Spleen (tissue), 11 donors: ENCODE data around the gene MRPL3. TPM values are rescaled to one million over a fixed set of nuclear protein-coding genes. Genes with fewer than 3 reads are reported as not detected.

Source experiments
- DNase-seq: peaks from one replicate; pipeline ENCODE4 v3.0.0-alpha.2; 2020
- H3K27ac ChIP-seq, 8 donors: fragments of 200-600 bp; sonication (generic) in 7 of 8; 1 replicate in 4 of 8; 2 replicates in 4 of 8; pipeline versions ENCODE4 v1.5.0 to v1.8.0; 2016 to 2021; ENCODE audit warnings: inconsistent platforms in 4 of 8, mild to moderate bottlenecking in 4 of 8, moderate library complexity in 1 of 8
- H3K27me3 ChIP-seq, 7 donors: fragments of 200-600 bp; sonication (generic) in 6 of 7; replicated peaks in 1 of 7; 1 replicate in 4 of 7; 2 replicates in 3 of 7; pipeline versions ENCODE4 v1.5.0 to v1.8.0; 2016 to 2021; ENCODE audit warnings: inconsistent platforms in 3 of 7, mild to moderate bottlenecking in 1 of 7
- H3K36me3 ChIP-seq, 6 donors: fragments of 200-600 bp; sonication (generic) in 5 of 6; 1 replicate in 4 of 6; 2 replicates in 2 of 6; pipeline versions ENCODE4 v1.5.0 to v1.8.0; 2016 to 2021; ENCODE audit warnings: inconsistent platforms in 2 of 6
- H3K4me1 ChIP-seq, 6 donors: fragments of 200-600 bp; sonication (generic) in 5 of 6; 1 replicate in 3 of 6; 2 replicates in 3 of 6; pipeline versions ENCODE4 v1.5.0 to v1.8.0; 2016 to 2021; ENCODE audit warnings: inconsistent platforms in 3 of 6
- H3K4me3 ChIP-seq, 8 donors: fragments of 200-600 bp; sonication (generic) in 7 of 8; 1 replicate in 4 of 8; 2 replicates in 4 of 8; pipeline versions ENCODE4 v1.5.0 to v1.8.0; 2016 to 2021; ENCODE audit warnings: inconsistent platforms in 4 of 8, mild to moderate bottlenecking in 4 of 8, moderate library complexity in 2 of 8
- H3K9me3 ChIP-seq, 8 donors: fragments of 200-600 bp; sonication (generic) in 7 of 8; 1 replicate in 4 of 8; 2 replicates in 4 of 8; pipeline versions ENCODE4 v1.5.0 to v1.8.0; 2016 to 2021; ENCODE audit warnings: inconsistent platforms in 4 of 8
- POLR2A ChIP-seq, 3 donors: fragments of 450-650 bp; IDR thresholded peaks; one replicate each; pipeline ENCODE4 v1.5.1; 2017; ENCODE audit warnings: antibody characterized with exemption in 3 of 3, mild to moderate bottlenecking in 1 of 3
- POLR2AphosphoS5 ChIP-seq, 3 donors: sonication (generic); formaldehyde crosslinking; IDR thresholded peaks; one replicate each; pipeline ENCODE4 v1.5.1; 2017; ENCODE audit warnings: antibody characterized with exemption in 3 of 3
- WGBS, 5 donors: extraction: QIAGEN DNeasy Blood & Tissue Kit in 3 of 5; methylation state at CpG; one replicate each; pipeline versions ENCODE4 v1.1.5 to v1.1.7; 2013 to 2018; 5-methylcytosine and 5-hydroxymethylcytosine counted together
- intact Hi-C: fragments of 100-400 bp; cut with DNase I; formaldehyde crosslinking; loops from one replicate; pipeline ENCODE4 v1.15.0; 2023; ENCODE audit warnings: low total_unique reads
- polyA plus RNA-seq, 3 donors: library from polyadenylated mRNA; stranded (reverse); fragments of 200-250 nt; gene quantifications; one replicate each; pipeline ENCODE4 v1.2.1, GENCODE V29; 2013
- total RNA-seq, 7 donors: library from RNA; depleted of rRNA in 3 of 7; stranded (reverse); fragments of >200 nt in 3 of 7; fragmentation: NEBNext Ultra II Directional in 4 of 7; extraction: Animal tissue kit (Norgen Biotek cat#: 25700) in 4 of 7; gene quantifications; one replicate each; pipeline versions ENCODE4 v1.1.0 to v1.2.1, GENCODE V29; 2016 to 2021
- TF ChIP-seq, protein P1 (sequence below), 11 experiments: fragments of 200-600 bp in 7 of 11; fragments of 450-650 bp in 4 of 11; sonication (generic) in 4 of 11; IDR thresholded peaks in 8 of 11; conservative IDR thresholded peaks in 3 of 11; 1 replicate in 7 of 11; 2 replicates in 4 of 11; pipeline versions ENCODE4 v1.4.0 to v1.8.0; 2016 to 2021; ENCODE audit warnings: antibody characterized with exemption in 11 of 11, inconsistent platforms in 4 of 11, mild to moderate bottlenecking in 1 of 11
- donor health status: healthy with polysubstance abuse.
- donor health status: DM: no; HTN: no; CAD: no; lungs with moderate emphysema.
- donor health status: DM: no; HTN: no; CAD: no.
- donor health status: Bipolar disorder and iron deficiency.
- donor health status: healthy.
- donor health status: DM: no; HTN: no; CAD: no.
- donor health status: DM: yes; HTN: yes; CAD: no.

The MRPL3 gene
- total and polyA plus RNA-seq, 10 donors = 39.9 to 66.9 (median 52.6) TPM

GRCh38 chr3:131538968-131539367 is 36.2 kb upstream of the MRPL3 start:
- DNase-seq = no peak
- WGBS, 5 donors = 91 to 100% (median 95%) methylated on average over 1 of the region's 1 CpG

DNA sequence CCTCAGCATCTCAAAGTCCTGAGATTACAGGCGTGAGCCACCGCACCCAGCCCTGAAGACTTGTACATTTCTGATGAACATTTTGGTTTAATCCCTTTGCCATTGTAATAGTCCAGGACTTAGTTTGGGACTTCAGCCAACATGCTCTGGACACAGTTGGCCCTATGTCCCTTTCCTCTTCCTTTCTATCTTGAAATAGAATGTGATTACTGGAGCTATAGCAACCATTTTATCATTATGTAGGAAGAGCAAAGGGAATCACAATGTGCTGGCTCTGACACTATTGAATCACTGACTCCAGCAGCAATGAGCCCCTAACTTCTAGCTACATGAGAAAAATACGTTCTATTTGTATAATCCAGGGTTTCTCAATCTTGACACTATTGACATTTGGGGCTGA is 34.8 kb upstream of the MRPL3 start:
- no peak for DNase-seq
- no peaks in the 10 kb centered on the region for H3K4me1 ChIP-seq
- H3K36me3 ChIP-seq = no peaks in the 10 kb centered on the region
- intact Hi-C loops = no loop called here
- peaks cover 0 to 10% (median 0%) of the 10 kb centered on the region in 7 donors for H3K27me3 ChIP-seq
- WGBS, 5 donors = 83 to 91% (median 86%) methylated on average over 3 of the region's 3 CpGs
- H3K4me3 ChIP-seq = no peak overlapping the region
- TF ChIP-seq POLR2A (IDR thresholded peaks at IDR 0.05) (no peak), POLR2AphosphoS5 (IDR thresholded peaks at IDR 0.05) (no peak)
- TF ChIP-seq, protein P1, sequence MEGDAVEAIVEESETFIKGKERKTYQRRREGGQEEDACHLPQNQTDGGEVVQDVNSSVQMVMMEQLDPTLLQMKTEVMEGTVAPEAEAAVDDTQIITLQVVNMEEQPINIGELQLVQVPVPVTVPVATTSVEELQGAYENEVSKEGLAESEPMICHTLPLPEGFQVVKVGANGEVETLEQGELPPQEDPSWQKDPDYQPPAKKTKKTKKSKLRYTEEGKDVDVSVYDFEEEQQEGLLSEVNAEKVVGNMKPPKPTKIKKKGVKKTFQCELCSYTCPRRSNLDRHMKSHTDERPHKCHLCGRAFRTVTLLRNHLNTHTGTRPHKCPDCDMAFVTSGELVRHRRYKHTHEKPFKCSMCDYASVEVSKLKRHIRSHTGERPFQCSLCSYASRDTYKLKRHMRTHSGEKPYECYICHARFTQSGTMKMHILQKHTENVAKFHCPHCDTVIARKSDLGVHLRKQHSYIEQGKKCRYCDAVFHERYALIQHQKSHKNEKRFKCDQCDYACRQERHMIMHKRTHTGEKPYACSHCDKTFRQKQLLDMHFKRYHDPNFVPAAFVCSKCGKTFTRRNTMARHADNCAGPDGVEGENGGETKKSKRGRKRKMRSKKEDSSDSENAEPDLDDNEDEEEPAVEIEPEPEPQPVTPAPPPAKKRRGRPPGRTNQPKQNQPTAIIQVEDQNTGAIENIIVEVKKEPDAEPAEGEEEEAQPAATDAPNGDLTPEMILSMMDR (IDR thresholded peaks at IDR 0.05 in 8 of 11, conservative IDR thresholded peaks at IDR 0.05 in 3 of 11) = no peak
- H3K27ac ChIP-seq = no peak overlapping the region
- H3K9me3 ChIP-seq = peaks cover 0 to 4% (median 0%) of the 10 kb centered on the region in 8 donors

More at GRCh38 chr3:131538968-131539367, 36.2 kb upstream of the MRPL3 start:
- intact Hi-C loops = no loop called here
- Histone ChIP-seq H3K4me3 (no peak overlapping the region), H3K27ac (no peak overlapping the region), H3K4me1 (no peaks in the 10 kb centered on the region), H3K36me3 (no peaks in the 10 kb centered on the region), H3K27me3 (peaks cover 0 to 10% (median 0%) of the 10 kb centered on the region in 7 donors), H3K9me3 (peaks cover 0 to 4% (median 0%) of the 10 kb centered on the region in 8 donors)
- TF ChIP-seq POLR2A (IDR thresholded peaks at IDR 0.05) (no peak), POLR2AphosphoS5 (IDR thresholded peaks at IDR 0.05) (no peak)
- TF ChIP-seq, protein P1 (IDR thresholded peaks at IDR 0.05 in 8 of 11, conservative IDR thresholded peaks at IDR 0.05 in 3 of 11) = no peak

DNA sequence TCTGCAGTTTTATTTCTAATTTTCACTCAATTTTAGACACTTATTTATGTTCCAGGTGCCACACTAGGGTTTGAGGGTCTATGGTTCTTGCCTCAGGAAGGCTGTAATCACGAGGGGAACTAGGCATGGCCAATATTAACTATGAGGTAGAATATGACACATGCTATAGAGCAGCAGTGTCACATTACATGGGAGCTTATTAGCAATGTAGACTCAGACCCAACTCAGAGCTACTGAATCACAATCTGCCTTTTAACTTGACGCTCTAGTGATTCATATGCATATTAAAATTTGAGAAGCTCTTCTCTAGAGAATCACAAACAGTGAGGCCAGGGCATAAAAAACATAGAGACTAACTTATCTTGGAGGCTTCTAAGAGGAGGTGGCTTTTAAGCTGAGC is 32.8 kb upstream of the MRPL3 start:
- intact Hi-C loops = no loop called here
- WGBS, 5 donors = 62 to 80% (median 70%) methylated on average over 2 of the region's 2 CpGs
- Histone ChIP-seq H3K27me3 (peaks cover 0 to 21% (median 0%) of the 10 kb centered on the region in 7 donors), H3K27ac (no peak overlapping the region), H3K36me3 (no peaks in the 10 kb centered on the region), H3K9me3 (peaks cover 0 to 6% (median 0%) of the 10 kb centered on the region in 8 donors), H3K4me1 (no peaks in the 10 kb centered on the region), H3K4me3 (no peak overlapping the region)
- TF ChIP-seq POLR2AphosphoS5 (IDR thresholded peaks at IDR 0.05) = no peak
- no peak for TF ChIP-seq POLR2A (IDR thresholded peaks at IDR 0.05)
- TF ChIP-seq, protein P1 (IDR thresholded peaks at IDR 0.05 in 8 of 11, conservative IDR thresholded peaks at IDR 0.05 in 3 of 11) = no peak
- no peak for DNase-seq

- intact Hi-C loops = no loop called here
- no peak overlapping the region for H3K4me3 ChIP-seq
- WGBS, 5 donors = 83 to 93% (median 88%) methylated on average over 3 of the region's 3 CpGs
- H3K4me1 ChIP-seq = no peaks in the 10 kb centered on the region
- no peaks in the 10 kb centered on the region for H3K36me3 ChIP-seq
- DNase-seq = no peak
- H3K27ac ChIP-seq = no peak overlapping the region
- H3K27me3 ChIP-seq = peaks cover 0 to 21% (median 0%) of the 10 kb centered on the region in 7 donors
- peaks cover 0 to 6% (median 0%) of the 10 kb centered on the region in 8 donors for H3K9me3 ChIP-seq
- TF ChIP-seq, protein P1 (IDR thresholded peaks at IDR 0.05 in 8 of 11, conservative IDR thresholded peaks at IDR 0.05 in 3 of 11) = no peak
- no peak for TF ChIP-seq POLR2A (IDR thresholded peaks at IDR 0.05)
- no peak for TF ChIP-seq POLR2AphosphoS5 (IDR thresholded peaks at IDR 0.05)
Measured at GRCh38 chr3:131535131-131535530, 32.4 kb upstream of the MRPL3 start.
